ENCODE data around the gene FOXA3. TPM values are rescaled to one million over a fixed set of nuclear protein-coding genes. Genes with fewer than 3 reads are reported as not detected.

The FOXA3 gene
- total RNA-seq, 1 experiment from 2014 or later = not detected

DNA sequence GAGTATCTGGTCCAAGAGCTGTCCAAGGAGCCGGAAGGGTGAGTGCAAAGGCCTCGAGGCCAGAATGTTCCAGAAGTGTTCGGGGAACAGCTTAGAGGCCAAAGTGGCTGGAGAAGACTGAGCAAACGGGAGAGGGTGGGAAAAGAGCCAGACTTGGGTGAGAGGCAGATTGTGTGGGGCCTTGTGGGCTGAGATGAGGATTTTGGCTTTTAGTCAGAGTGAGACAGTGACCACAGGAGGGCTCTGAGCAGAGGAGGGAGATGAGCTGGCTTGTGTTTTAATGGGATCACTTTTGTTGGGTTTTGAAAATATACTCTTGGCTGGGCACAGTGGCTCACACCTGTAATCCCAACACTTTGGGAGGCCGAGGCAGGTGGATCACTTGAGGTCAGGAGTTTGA, 44.8 kb downstream of the FOXA3 start:
- DNase-seq (ENCODE audit: low spot score) = no peak
- Histone ChIP-seq H3K27me3 (replicated peaks; ENCODE audit: insufficient read depth, low read depth, low read length, poor library complexity) (no peaks in the 10 kb centered on the region), H3K4me3 (ENCODE audit: low read depth, low read length, poor library complexity, severe bottlenecking) (no peak overlapping the region), H3K9me3 (ENCODE audit: low read depth, low read length, poor library complexity, severe bottlenecking) (no peaks in the 10 kb centered on the region), H3K36me3 (ENCODE audit: insufficient read depth, low read length, poor library complexity, severe bottlenecking) (no peaks in the 10 kb centered on the region), H3K4me1 (ENCODE audit: insufficient read depth, low read length, poor library complexity, severe bottlenecking) (no peaks in the 10 kb centered on the region), H3K27ac (ENCODE audit: low read depth, low read length, poor library complexity, severe bottlenecking) (no peak overlapping the region)
- intact Hi-C loops (cut with micrococcal nuclease; ENCODE audit: unreplicated experiment) = no loop called here
- CTCF ChIA-PET = no interaction called here
- no TSS peak for BruUV-seq (replicated peaks)
- TF ChIP-seq EZH2 (IDR thresholded peaks at IDR 0.05; ENCODE audit: borderline replicate concordance, low read depth, low read length, poor library complexity, severe bottlenecking) (no peak), CTCF (conservative IDR thresholded peaks at IDR 0.05; ENCODE audit: low read depth, low read length) (no peak)
- POLR2A ChIA-PET (ENCODE audit: low non-redundant PET) = no interaction called here

DNA sequence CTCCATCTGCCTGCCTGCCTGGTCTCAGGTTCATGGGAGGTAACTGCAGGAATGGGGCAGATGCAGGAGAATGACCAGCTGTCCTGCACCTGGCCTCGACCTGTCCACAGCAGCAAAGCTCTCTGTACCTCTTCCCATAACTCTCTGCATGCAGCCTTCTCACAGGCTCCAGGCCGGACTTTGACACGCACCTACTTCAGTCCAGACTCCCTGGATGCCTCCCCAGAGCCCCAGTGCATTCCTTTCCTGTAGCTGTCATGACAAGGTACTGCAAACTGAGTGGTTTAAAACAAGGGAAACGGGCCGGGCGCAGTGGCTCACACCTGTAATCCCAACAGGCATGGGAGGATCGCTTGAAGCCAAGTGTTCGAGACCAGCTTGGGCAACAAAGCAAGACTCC, 47.2 kb downstream of the FOXA3 start:
- no peak overlapping the region for H3K4me3 ChIP-seq (ENCODE audit: low read depth, low read length, poor library complexity, severe bottlenecking)
- ChIA-PET POLR2A (ENCODE audit: low non-redundant PET) (no interaction called here), CTCF (no interaction called here)
- no peak for TF ChIP-seq EZH2 (IDR thresholded peaks at IDR 0.05; ENCODE audit: borderline replicate concordance, low read depth, low read length, poor library complexity, severe bottlenecking)
- intact Hi-C loops (cut with micrococcal nuclease; ENCODE audit: unreplicated experiment) = no loop called here
- H3K27ac ChIP-seq (ENCODE audit: low read depth, low read length, poor library complexity, severe bottlenecking) = no peak overlapping the region
- no peak for DNase-seq (ENCODE audit: low spot score)
- no peaks in the 10 kb centered on the region for H3K36me3 ChIP-seq (ENCODE audit: insufficient read depth, low read length, poor library complexity, severe bottlenecking)
- no peaks in the 10 kb centered on the region for H3K27me3 ChIP-seq (replicated peaks; ENCODE audit: insufficient read depth, low read depth, low read length, poor library complexity)
- BruUV-seq (replicated peaks) = no TSS peak
- H3K9me3 ChIP-seq (ENCODE audit: low read depth, low read length, poor library complexity, severe bottlenecking) = no peaks in the 10 kb centered on the region
- H3K4me1 ChIP-seq (ENCODE audit: insufficient read depth, low read length, poor library complexity, severe bottlenecking) = no peaks in the 10 kb centered on the region

DNA sequence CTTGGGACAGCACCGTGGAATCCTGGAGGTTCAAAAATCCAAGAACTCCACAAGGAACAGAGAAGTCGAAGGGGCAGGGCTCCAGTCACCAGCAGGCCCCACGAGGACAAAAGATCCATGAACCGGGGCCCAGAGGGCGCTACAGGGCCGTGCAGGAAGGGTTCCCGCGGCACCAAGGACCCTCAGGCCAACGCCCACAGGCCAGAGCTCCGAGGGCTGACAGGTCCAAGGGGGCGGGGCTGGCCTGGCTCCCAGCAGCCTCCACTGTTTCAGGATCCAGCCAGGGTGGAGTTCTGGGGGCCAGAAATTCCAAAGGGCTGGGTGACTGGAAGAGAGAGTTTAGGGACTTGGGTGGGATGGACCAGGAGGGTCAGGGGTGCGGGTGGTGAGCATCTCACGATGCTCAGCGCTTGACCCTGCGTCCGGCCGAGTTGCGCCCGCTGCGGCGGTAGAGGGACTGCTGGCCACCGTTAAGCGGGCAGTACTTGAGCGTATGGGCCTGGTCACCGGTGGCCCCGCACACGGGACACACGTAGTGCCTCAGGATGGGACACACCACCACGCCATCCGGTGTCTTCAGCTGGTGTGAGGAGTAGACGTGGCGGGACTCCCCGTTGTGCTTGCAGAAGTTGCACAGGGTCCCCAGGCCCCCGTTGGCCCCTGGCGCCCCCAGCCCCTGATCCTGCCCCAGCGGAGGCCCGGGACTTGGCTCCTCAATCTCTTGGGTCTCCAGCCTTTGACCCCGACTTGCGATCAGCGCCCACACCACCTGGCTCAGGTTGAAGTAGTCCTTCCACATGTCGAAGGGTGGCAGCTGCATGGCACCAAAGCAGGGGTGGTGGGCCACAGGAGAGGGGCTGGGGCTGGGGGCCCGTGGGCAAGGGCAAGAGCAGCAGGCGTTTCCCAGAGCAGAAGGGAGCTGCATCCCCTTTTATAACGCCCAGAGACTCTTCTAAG, 50.0 kb downstream of the FOXA3 start, which contains the start of gene NANOS2:
Gene NANOS2 (minus strand): TSS at position 905 of the 957 bp plus-strand sequence. CDS start 85 bp downstream, at position 820.
- ChIA-PET CTCF (no interaction called here), POLR2A (ENCODE audit: low non-redundant PET) (no interaction called here)
- no peak within 1 kb of the TSS for H3K4me3 ChIP-seq (ENCODE audit: low read depth, low read length, poor library complexity, severe bottlenecking)
- DNase-seq (ENCODE audit: low spot score) = no peak
- H3K9me3 ChIP-seq (ENCODE audit: low read depth, low read length, poor library complexity, severe bottlenecking) = no peaks in the 10 kb centered on the region
- peaks cover 14% of the 10 kb centered on the region for H3K27me3 ChIP-seq (replicated peaks; ENCODE audit: insufficient read depth, low read depth, low read length, poor library complexity)
- intact Hi-C loops (cut with micrococcal nuclease; ENCODE audit: unreplicated experiment) = no loop called here
- TF ChIP-seq EZH2 (IDR thresholded peaks at IDR 0.05; ENCODE audit: borderline replicate concordance, low read depth, low read length, poor library complexity, severe bottlenecking) = no peak
- TF ChIP-seq CTCF (conservative IDR thresholded peaks at IDR 0.05; ENCODE audit: low read depth, low read length) = peak; percentile 24
- BruUV-seq (replicated peaks) = no TSS peak
- no peaks in the 10 kb centered on the region for H3K4me1 ChIP-seq (ENCODE audit: insufficient read depth, low read length, poor library complexity, severe bottlenecking)
- H3K36me3 ChIP-seq (ENCODE audit: insufficient read depth, low read length, poor library complexity, severe bottlenecking) = no peaks in the 10 kb centered on the region
- no peak within 1 kb of the TSS for H3K27ac ChIP-seq (ENCODE audit: low read depth, low read length, poor library complexity, severe bottlenecking)
